ENCODE measurements around the gene STBD1. TPM values are rescaled to one million over a fixed set of nuclear protein-coding genes. Genes with fewer than 3 reads are reported as not detected.
"Not testable (repeated sequence)": the region's sequence is repeated elsewhere in the genome, so short reads cannot be mapped to it uniquely, and the experiment has no call there.

The STBD1 gene
- total and polyA plus RNA-seq, 12 donors = 1.0 to 6.3 (median 3.5) TPM

DNA sequence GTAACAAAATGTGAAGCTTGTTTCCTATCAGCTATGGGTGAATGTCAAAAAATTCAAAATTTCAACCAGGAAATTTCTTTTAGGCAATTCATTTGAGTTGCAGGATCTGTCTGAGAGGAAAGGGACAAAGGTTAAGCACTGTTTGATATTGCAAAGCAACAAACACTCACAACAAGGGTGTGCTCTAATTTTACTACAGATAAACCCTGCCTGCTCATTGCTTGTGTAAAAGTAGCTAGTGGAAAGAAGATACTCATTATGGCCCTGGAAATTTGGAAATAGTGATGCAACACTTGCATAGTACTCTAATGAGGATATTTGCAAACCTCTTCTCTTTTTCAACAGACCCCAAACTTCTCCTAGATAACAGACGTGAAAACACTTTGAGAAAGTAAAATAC, 27.9 kb upstream of the STBD1 start:
- DNase-seq = no peak

GRCh38 chr4:76279462-76279861, 27.1 kb upstream of the STBD1 start:
- H3K27ac ChIP-seq = no peak overlapping the region
- H3K4me1 ChIP-seq (replicated peaks in 1 of 2) = no peaks in the 10 kb centered on the region
- H3K4me3 ChIP-seq = no peak overlapping the region
- H3K9me3 ChIP-seq (replicated peaks in 1 of 3) = no peaks in the 10 kb centered on the region
- intact Hi-C loops (cut with DNase I) = no loop called here
- TF ChIP-seq, protein P1, sequence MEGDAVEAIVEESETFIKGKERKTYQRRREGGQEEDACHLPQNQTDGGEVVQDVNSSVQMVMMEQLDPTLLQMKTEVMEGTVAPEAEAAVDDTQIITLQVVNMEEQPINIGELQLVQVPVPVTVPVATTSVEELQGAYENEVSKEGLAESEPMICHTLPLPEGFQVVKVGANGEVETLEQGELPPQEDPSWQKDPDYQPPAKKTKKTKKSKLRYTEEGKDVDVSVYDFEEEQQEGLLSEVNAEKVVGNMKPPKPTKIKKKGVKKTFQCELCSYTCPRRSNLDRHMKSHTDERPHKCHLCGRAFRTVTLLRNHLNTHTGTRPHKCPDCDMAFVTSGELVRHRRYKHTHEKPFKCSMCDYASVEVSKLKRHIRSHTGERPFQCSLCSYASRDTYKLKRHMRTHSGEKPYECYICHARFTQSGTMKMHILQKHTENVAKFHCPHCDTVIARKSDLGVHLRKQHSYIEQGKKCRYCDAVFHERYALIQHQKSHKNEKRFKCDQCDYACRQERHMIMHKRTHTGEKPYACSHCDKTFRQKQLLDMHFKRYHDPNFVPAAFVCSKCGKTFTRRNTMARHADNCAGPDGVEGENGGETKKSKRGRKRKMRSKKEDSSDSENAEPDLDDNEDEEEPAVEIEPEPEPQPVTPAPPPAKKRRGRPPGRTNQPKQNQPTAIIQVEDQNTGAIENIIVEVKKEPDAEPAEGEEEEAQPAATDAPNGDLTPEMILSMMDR (IDR thresholded peaks at IDR 0.05) = no peak
- no peak for TF ChIP-seq POLR2A (IDR thresholded peaks at IDR 0.05)
- no peaks in the 10 kb centered on the region for H3K36me3 ChIP-seq (replicated peaks in 1 of 2)
- DNase-seq = no peak
- 63 to 78% (median 72%) methylated on average over 4 of the region's 4 CpGs for WGBS, 4 donors
- H3K27me3 ChIP-seq = no peaks in the 10 kb centered on the region

More for the DNA sequence above, 27.9 kb upstream of the STBD1 start:
- no peaks in the 10 kb centered on the region for H3K36me3 ChIP-seq (replicated peaks in 1 of 2)
- H3K9me3 ChIP-seq (replicated peaks in 1 of 3) = no peaks in the 10 kb centered on the region
- H3K4me3 ChIP-seq = no peak overlapping the region
- TF ChIP-seq POLR2A (IDR thresholded peaks at IDR 0.05) = no peak
- TF ChIP-seq, protein P1 (IDR thresholded peaks at IDR 0.05) = no peak
- no peak overlapping the region for H3K27ac ChIP-seq
- H3K4me1 ChIP-seq (replicated peaks in 1 of 2) = no peaks in the 10 kb centered on the region
- 57 to 82% (median 71%) methylated on average over 1 of the region's 1 CpG for WGBS, 4 donors
- intact Hi-C loops (cut with DNase I) = no loop called here
- H3K27me3 ChIP-seq = no peaks in the 10 kb centered on the region

- Histone ChIP-seq H3K4me3 (no peak overlapping the region), H3K27me3 (no peaks in the 10 kb centered on the region), H3K9me3 (replicated peaks in 1 of 3) (no peaks in the 10 kb centered on the region), H3K27ac (peak overlapping the region in 1 of 5 donors; percentile 27), H3K4me1 (replicated peaks in 1 of 2) (no peaks in the 10 kb centered on the region), H3K36me3 (replicated peaks in 1 of 2) (no peaks in the 10 kb centered on the region)
- WGBS, 4 donors = 75 to 82% (median 78%) methylated on average over 6 of the region's 6 CpGs
- DNase-seq = no peak
- no peak for TF ChIP-seq POLR2A (IDR thresholded peaks at IDR 0.05)
- TF ChIP-seq, protein P1 (IDR thresholded peaks at IDR 0.05) = no peak
- intact Hi-C loops (cut with DNase I) = no loop called here
Measured at GRCh38 chr4:76280488-76281441, 25.8 kb upstream of the STBD1 start.

- intact Hi-C loops (cut with DNase I); H3K4me1 ChIP-seq (replicated peaks in 1 of 2); H3K27ac ChIP-seq; H3K4me3 ChIP-seq; H3K27me3 ChIP-seq; DNase-seq; H3K9me3 ChIP-seq (replicated peaks in 1 of 3); H3K36me3 ChIP-seq (replicated peaks in 1 of 2): not testable (repeated sequence)
- WGBS, 4 donors = 78 to 92% (median 83%) methylated on average over 6 of the region's 6 CpGs
Measured at GRCh38 chr4:76281594-76281993, 24.9 kb upstream of the STBD1 start.
